GM12892 (cell line): ENCODE measurements around the gene NAV1.

Experiments used
- POLR2A ChIP-seq: IDR thresholded peaks from 2 replicates; pipeline ENCODE4 v1.6.1; 2011; ENCODE audit warnings: low read depth, low read length, control low read depth
- POLR2AphosphoS5 ChIP-seq: IDR thresholded peaks from 2 replicates; pipeline ENCODE4 v1.6.1; 2011; ENCODE audit warnings: low read depth, low read length, control low read depth
- TAF1 ChIP-seq: IDR thresholded peaks from 2 replicates; pipeline ENCODE4 v1.6.1; 2011; ENCODE audit warnings: low read depth, mild to moderate bottlenecking, control low read depth, low read length, borderline replicate concordance

DNA sequence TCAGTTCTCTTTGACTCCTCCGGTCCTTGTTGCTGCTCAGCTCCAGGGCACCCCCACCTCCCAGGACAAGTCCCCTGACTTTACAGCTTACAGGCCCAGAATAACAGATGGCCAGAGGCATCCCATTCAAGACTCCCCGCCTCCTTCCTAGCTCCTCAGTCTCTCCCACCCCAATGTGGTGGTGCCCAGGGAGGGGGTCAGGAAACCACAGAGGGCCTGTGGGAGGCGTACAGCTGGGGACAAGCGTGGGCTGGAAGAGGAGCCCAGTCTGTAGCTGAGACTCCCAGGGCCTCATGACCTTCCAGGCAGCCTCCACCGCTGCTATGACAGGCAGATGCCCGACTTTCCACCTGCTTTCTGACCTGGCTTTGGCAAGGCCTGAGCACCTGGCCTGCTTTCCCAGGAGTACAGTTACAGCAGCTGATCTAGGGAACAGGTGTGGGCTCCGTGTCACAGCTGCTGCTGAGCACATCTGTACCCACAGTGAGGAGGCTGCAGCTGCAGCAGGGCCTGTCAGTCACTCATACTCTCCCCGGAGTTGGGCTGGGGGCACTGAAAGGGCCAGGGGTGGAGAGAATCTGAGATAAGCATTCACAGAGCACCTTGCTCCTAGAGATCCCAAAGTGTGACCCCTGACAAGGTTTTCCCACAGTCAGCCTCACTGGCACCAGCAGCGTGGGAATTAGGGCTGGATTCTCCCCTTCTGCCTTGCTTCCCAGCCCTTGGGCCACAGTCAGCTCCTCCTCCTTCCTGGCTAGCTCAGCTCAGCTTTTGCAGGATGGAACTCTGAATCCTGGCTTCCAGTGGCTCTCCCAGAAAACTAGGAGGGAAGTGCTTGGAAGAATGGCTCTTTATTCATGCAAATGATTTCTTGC is 7.1 kb upstream of the NAV1 start:
- TF ChIP-seq POLR2A (no peak), TAF1 (no peak), POLR2AphosphoS5 (no peak)
